Measurements from ENCODE around the gene CPXM2.

DNA sequence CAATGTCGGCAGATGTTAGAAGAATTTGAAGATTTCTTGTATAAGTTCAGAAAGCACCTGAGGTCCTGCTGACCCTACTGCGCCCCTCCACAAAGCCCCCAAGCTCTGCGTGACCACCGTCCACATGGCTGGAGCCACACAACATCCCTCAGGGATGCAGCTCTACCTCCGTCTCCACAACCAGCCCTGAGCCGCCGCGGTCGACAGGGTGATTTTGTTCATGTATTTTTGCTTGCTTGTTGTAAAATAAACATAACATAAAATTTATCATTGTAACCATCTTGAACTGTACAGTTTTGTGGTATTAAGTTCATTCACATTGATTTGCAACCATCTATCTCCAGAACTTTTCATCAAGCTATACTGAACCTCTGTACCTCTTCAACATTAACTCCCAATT lies 50.5 kb downstream of the CPXM2 start:
- TF ChIP-seq ZNF384 (IDR thresholded peaks at IDR 0.05) (no peak), ARNT (IDR thresholded peaks at IDR 0.05) (no peak), ELF4 (IDR thresholded peaks at IDR 0.05) (no peak), FOXM1 (IDR thresholded peaks at IDR 0.05; ENCODE audit: borderline replicate concordance) (no peak), BHLHE40 (IDR thresholded peaks at IDR 0.05; ENCODE audit: borderline replicate concordance) (no peak), L3MBTL2 (conservative IDR thresholded peaks at IDR 0.05) (no peak), LEF1 (IDR thresholded peaks at IDR 0.05; ENCODE audit: borderline replicate concordance) (no peak), FOXA1 (IDR thresholded peaks at IDR 0.05) (no peak), FOXK2 (IDR thresholded peaks at IDR 0.05) (no peak), HDGF (IDR thresholded peaks at IDR 0.05; ENCODE audit: borderline replicate concordance) (no peak), SP1 (IDR thresholded peaks at IDR 0.05) (no peak), CTBP1 (IDR thresholded peaks at IDR 0.05; ENCODE audit: borderline replicate concordance) (no peak), SUZ12 (IDR thresholded peaks at IDR 0.05) (no peak)
- TF ChIP-seq, protein P1, sequence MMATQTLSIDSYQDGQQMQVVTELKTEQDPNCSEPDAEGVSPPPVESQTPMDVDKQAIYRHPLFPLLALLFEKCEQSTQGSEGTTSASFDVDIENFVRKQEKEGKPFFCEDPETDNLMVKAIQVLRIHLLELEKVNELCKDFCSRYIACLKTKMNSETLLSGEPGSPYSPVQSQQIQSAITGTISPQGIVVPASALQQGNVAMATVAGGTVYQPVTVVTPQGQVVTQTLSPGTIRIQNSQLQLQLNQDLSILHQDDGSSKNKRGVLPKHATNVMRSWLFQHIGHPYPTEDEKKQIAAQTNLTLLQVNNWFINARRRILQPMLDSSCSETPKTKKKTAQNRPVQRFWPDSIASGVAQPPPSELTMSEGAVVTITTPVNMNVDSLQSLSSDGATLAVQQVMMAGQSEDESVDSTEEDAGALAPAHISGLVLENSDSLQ (IDR thresholded peaks at IDR 0.05) = no peak
